Esophagus muscularis mucosa (tissue), 4 donors: ENCODE measurements around the gene GABRP. TPM values are rescaled to one million over a fixed set of nuclear protein-coding genes. Genes with fewer than 3 reads are reported as not detected.
"Not testable (repeated sequence)": the region's sequence is repeated elsewhere in the genome, so short reads cannot be mapped to it uniquely, and the experiment has no call there.

Experiments
- DNase-seq: peaks from one replicate; pipeline ENCODE4 v3.0.0-alpha.2; 2017; ENCODE audit errors: extremely low spot score
- H3K27ac ChIP-seq, 4 donors: fragments of 200-600 bp; sonication (generic); replicated peaks in 1 of 4; 1 replicate in 3 of 4; 2 replicates in 1 of 4; pipeline ENCODE4 v1.5.1; 2016 to 2019; ENCODE audit warnings: mild to moderate bottlenecking in 1 of 4
- H3K27me3 ChIP-seq, 4 donors: fragments of 200-600 bp; sonication (generic); one replicate each; pipeline versions ENCODE4 v1.5.1 to v1.6.0; 2016 to 2019
- H3K36me3 ChIP-seq, 4 donors: fragments of 200-600 bp; sonication (generic); one replicate each; pipeline ENCODE4 v1.5.1; 2016 to 2019
- H3K4me1 ChIP-seq, 4 donors: fragments of 200-600 bp; sonication (generic); one replicate each; pipeline ENCODE4 v1.5.1; 2016 to 2019
- H3K4me3 ChIP-seq, 4 donors: fragments of 200-600 bp; sonication (generic); 1 replicate in 2 of 4; 2 replicates in 2 of 4; pipeline ENCODE4 v1.5.1; 2016 to 2019; ENCODE audit warnings: mild to moderate bottlenecking in 4 of 4, moderate library complexity in 1 of 4
- H3K9me3 ChIP-seq, 4 donors: fragments of 200-600 bp; sonication (generic); 1 replicate in 3 of 4; 2 replicates in 1 of 4; pipeline ENCODE4 v1.5.1; 2016 to 2019
- CTCF ChIP-seq, 3 experiments: fragments of 200-600 bp in 2 of 3; fragments of 450-650 bp in 1 of 3; sonication (generic) in 2 of 3; IDR thresholded peaks; one replicate each; pipeline ENCODE4 v1.5.1; 2017 to 2019; ENCODE audit warnings: antibody characterized with exemption in 3 of 3, mild to moderate bottlenecking in 2 of 3, moderate library complexity in 1 of 3
- EP300 ChIP-seq: sonication (generic); formaldehyde crosslinking; IDR thresholded peaks from one replicate; pipeline ENCODE4 v1.6.1; 2017; ENCODE audit warnings: antibody characterized with exemption
- POLR2A ChIP-seq: fragments of 450-650 bp; IDR thresholded peaks from one replicate; pipeline ENCODE4 v1.6.1; 2017; ENCODE audit warnings: antibody characterized with exemption, moderate library complexity, mild to moderate bottlenecking, low read depth
- POLR2AphosphoS5 ChIP-seq, 2 donors: sonication (generic); formaldehyde crosslinking; IDR thresholded peaks; one replicate each; pipeline ENCODE4 v1.6.1; 2017; ENCODE audit warnings: antibody characterized with exemption in 2 of 2
- WGBS: methylation state at CpG from one replicate; pipeline ENCODE4 v1.1.5; 2018; 5-methylcytosine and 5-hydroxymethylcytosine counted together
- intact Hi-C: fragments of 100-400 bp; cut with DNase I; formaldehyde crosslinking; loops from one replicate; pipeline ENCODE4 v1.15.1; 2023
- total RNA-seq, 4 donors: library from RNA; depleted of rRNA; stranded (reverse); fragments of >200 nt; gene quantifications; one replicate each; pipeline versions ENCODE4 v1.1.0 to v1.2.1, GENCODE V29; 2016

Gene GABRP
- total RNA-seq, 4 donors from 2014 or later: 0.42 TPM; not detected in 3

- intact Hi-C loops: no loop called here
- no peak overlapping the region for H3K4me3 ChIP-seq
- H3K36me3 ChIP-seq: no peaks in the 10 kb centered on the region
- TF ChIP-seq POLR2A (no peak), CTCF (IDR thresholded peaks at IDR 0.05) (no peak), POLR2AphosphoS5 (IDR thresholded peaks at IDR 0.05) (no peak), EP300 (no peak)
- DNase-seq: peak; percentile 50
- H3K4me1 ChIP-seq: no peaks in the 10 kb centered on the region
- no peak overlapping the region for H3K27ac ChIP-seq
- H3K9me3 ChIP-seq: no peaks in the 10 kb centered on the region
- WGBS: 77% methylated on average over 2 of the region's 2 CpGs
- H3K27me3 ChIP-seq: peaks cover 0 to 7% (median 0%) of the 10 kb centered on the region in 4 donors
These were observed 42.6 kb downstream of the GABRP start for GRCh38 chr5:170826117-170826516.

- DNase-seq: no peak
- TF ChIP-seq EP300 (no peak), CTCF (IDR thresholded peaks at IDR 0.05) (no peak), POLR2AphosphoS5 (IDR thresholded peaks at IDR 0.05) (no peak), POLR2A (no peak)
- H3K27me3 ChIP-seq: peaks cover 0 to 11% (median 0%) of the 10 kb centered on the region in 4 donors
- 63% methylated on average over 7 of the region's 7 CpGs for WGBS
- H3K9me3 ChIP-seq: no peaks in the 10 kb centered on the region
- H3K4me3 ChIP-seq: no peak overlapping the region
- H3K36me3 ChIP-seq: no peaks in the 10 kb centered on the region
- H3K27ac ChIP-seq: no peak overlapping the region
- no peaks in the 10 kb centered on the region for H3K4me1 ChIP-seq
- intact Hi-C loops: no loop called here
These were observed 48.7 kb downstream of the GABRP start for GRCh38 chr5:170832241-170832640.

GRCh38 chr5:170833981-170834380 lies 50.5 kb downstream of the GABRP start:
- H3K4me3 ChIP-seq, H3K36me3 ChIP-seq, H3K9me3 ChIP-seq, DNase-seq, H3K27ac ChIP-seq, H3K27me3 ChIP-seq, H3K4me1 ChIP-seq, intact Hi-C loops: not testable (repeated sequence)
- WGBS: 88% methylated on average over 2 of the region's 2 CpGs

GRCh38 chr5:170836226-170836625 lies 52.7 kb downstream of the GABRP start:
- peaks cover 0 to 4% (median 0%) of the 10 kb centered on the region in 4 donors for H3K27me3 ChIP-seq
- 73% methylated on average over 4 of the region's 4 CpGs for WGBS
- H3K27ac ChIP-seq: no peak overlapping the region
- H3K9me3 ChIP-seq: no peaks in the 10 kb centered on the region
- H3K36me3 ChIP-seq: no peaks in the 10 kb centered on the region
- no peak for TF ChIP-seq POLR2A
- TF ChIP-seq CTCF (IDR thresholded peaks at IDR 0.05): no peak
- no peak for TF ChIP-seq POLR2AphosphoS5 (IDR thresholded peaks at IDR 0.05)
- no peak for TF ChIP-seq EP300
- intact Hi-C loops: no loop called here
- H3K4me1 ChIP-seq: no peaks in the 10 kb centered on the region
- no peak overlapping the region for H3K4me3 ChIP-seq
- no peak for DNase-seq

- no peaks in the 10 kb centered on the region for H3K4me1 ChIP-seq
- no peak overlapping the region for H3K27ac ChIP-seq
- TF ChIP-seq EP300 (no peak), POLR2A (no peak), CTCF (IDR thresholded peaks at IDR 0.05) (no peak), POLR2AphosphoS5 (IDR thresholded peaks at IDR 0.05) (no peak)
- DNase-seq: no peak
- no peaks in the 10 kb centered on the region for H3K36me3 ChIP-seq
- H3K9me3 ChIP-seq: no peaks in the 10 kb centered on the region
- intact Hi-C loops: no loop called here
- WGBS: 71% methylated on average over 2 of the region's 2 CpGs
- H3K27me3 ChIP-seq: peaks cover 0 to 6% (median 0%) of the 10 kb centered on the region in 4 donors
- no peak overlapping the region for H3K4me3 ChIP-seq
These were observed 60.3 kb downstream of the GABRP start for GRCh38 chr5:170843870-170844269.
